GM12878 (cell line): ENCODE measurements around the gene HSPA4. TPM values are rescaled to one million over a fixed set of nuclear protein-coding genes. Genes with fewer than 3 reads are reported as not detected.

Source experiments
- ATAC-seq: fragments of 200-7000 bp; cut with Tn5 transposase; 3 replicates; pipeline ENCODE4 v1.9.1; 2020; ENCODE audit warnings: mild to moderate bottlenecking, moderate library complexity
- BruUV-seq: library from RNA; stranded (reverse); fragments of 400-500 nt; replicated peaks from 2 replicates; lab custom pipeline; 2021; lab: Mats Ljungman, UMichigan
- CTCF ChIA-PET: fragments of 300-600 bp; sonication (Branson Sonifier 250); formaldehyde crosslinking; extraction: SDS; loops from one replicate; lab custom pipeline; 2021; ENCODE audit warnings: inconsistent platforms; lab: Yijun Ruan, JAX
- POLR2A ChIA-PET: fragments of 350-600 bp; formaldehyde crosslinking; extraction: SDS; loops from one replicate; lab custom pipeline; 2021; ENCODE audit warnings: inconsistent platforms; lab: Charles Lee
- RAD21 ChIA-PET: fragments of 300-600 bp; sonication (Branson Sonifier 250); formaldehyde crosslinking; loops from one replicate; lab custom pipeline; 2023; ENCODE audit warnings: antibody characterized with exemption; ENCODE audit not compliant: unreplicated experiment; lab: Charles Lee
- SMC1A ChIA-PET: fragments of 300-600 bp; sonication (Branson Sonifier 250); formaldehyde crosslinking; loops from one replicate; lab custom pipeline; 2023; ENCODE audit not compliant: unreplicated experiment, uncharacterized antibody; lab: Charles Lee
- DNase-seq: peaks from one replicate; pipeline ENCODE4 v3.0.0-alpha.2; 2011; ENCODE audit warnings: low read depth, low spot score
- FAIRE-seq: peaks from 3 replicates; lab custom pipeline; 2011; peaks lifted over from hg19 to GRCh38; lab: Jason Lieb, UNC
- H2AFZ ChIP-seq: 2 replicates; pipeline ENCODE4 v1.6.0; 2011; ENCODE audit warnings: low read depth, low read length, control low read depth; ENCODE audit not compliant: control insufficient read depth
- H3K27ac ChIP-seq: 2 replicates; pipeline ENCODE4 v1.5.1; 2011; ENCODE audit warnings: control low read depth; ENCODE audit not compliant: control insufficient read depth, insufficient read depth
- H3K27me3 ChIP-seq, 2 experiments: replicated peaks in 1 of 2; 2 replicates each; pipeline versions ENCODE4 v1.6.0 to v1.6.1; 2011; ENCODE audit warnings: low read length in 1 of 2; ENCODE audit not compliant: control insufficient read depth in 2 of 2, insufficient read depth in 2 of 2
- H3K36me3 ChIP-seq, 2 experiments: 2 replicates each; pipeline ENCODE4 v1.5.1; 2011; ENCODE audit warnings: low read length in 1 of 2; ENCODE audit not compliant: control insufficient read depth in 2 of 2, insufficient read depth in 2 of 2
- H3K4me1 ChIP-seq: 2 replicates; pipeline ENCODE4 v1.6.1; 2011; ENCODE audit warnings: mild to moderate bottlenecking, low read length, moderate library complexity, mixed read lengths; ENCODE audit not compliant: control insufficient read depth, insufficient read depth
- H3K4me2 ChIP-seq: 2 replicates; pipeline ENCODE4 v1.6.0; 2011; ENCODE audit warnings: control low read depth; ENCODE audit not compliant: control insufficient read depth, insufficient read depth
- H3K4me3 ChIP-seq: fragments of 200-600 bp; sonication (generic); 2 replicates; pipeline ENCODE4 v1.5.1; 2016
- H3K79me2 ChIP-seq: 2 replicates; pipeline ENCODE4 v1.6.0; 2011; ENCODE audit warnings: low read length; ENCODE audit not compliant: control insufficient read depth, insufficient read depth
- H3K9ac ChIP-seq: 2 replicates; pipeline ENCODE4 v1.8.0; 2011; ENCODE audit warnings: low read length, control low read depth, mixed read lengths; ENCODE audit not compliant: control insufficient read depth, insufficient read depth
- H3K9me3 ChIP-seq: replicated peaks from 3 replicates; pipeline ENCODE4 v1.5.1; 2011; ENCODE audit warnings: mild to moderate bottlenecking, low read length; ENCODE audit not compliant: control insufficient read depth, insufficient read depth
- H4K20me1 ChIP-seq: 2 replicates; pipeline ENCODE4 v1.6.0; 2011; ENCODE audit not compliant: control insufficient read depth, insufficient read depth
- GABPA ChIP-seq: IDR thresholded peaks from 2 replicates; pipeline ENCODE4 v1.6.1; 2014; ENCODE audit warnings: antibody characterized with exemption, low read depth, mild to moderate bottlenecking, inconsistent platforms
- IKZF2 ChIP-seq, 2 experiments: fragments of 450-650 bp; IDR thresholded peaks; 2 replicates each; pipeline ENCODE4 v1.6.1; 2017; ENCODE audit warnings: mild to moderate bottlenecking in 2 of 2, moderate library complexity in 2 of 2
- MXI1 ChIP-seq: fragments of 150-350 bp; IDR thresholded peaks from 2 replicates; pipeline ENCODE4 v1.6.1; 2011; ENCODE audit warnings: low read depth, mild to moderate bottlenecking, inconsistent platforms, low read length, improper control_type of control experiment
- NFYA ChIP-seq: IDR thresholded peaks from 2 replicates; pipeline ENCODE4 v1.6.1; 2011; ENCODE audit warnings: low read depth, mild to moderate bottlenecking, low read length, improper control_type of control experiment, borderline replicate concordance
- PAX8 ChIP-seq: fragments of 450-650 bp; IDR thresholded peaks from 2 replicates; pipeline ENCODE4 v1.6.1; 2017; ENCODE audit warnings: mild to moderate bottlenecking, moderate library complexity
- RB1 ChIP-seq: fragments of 450-650 bp; formaldehyde crosslinking; IDR thresholded peaks from 2 replicates; pipeline ENCODE4 v1.6.1; 2017; ENCODE audit warnings: mild to moderate bottlenecking, borderline replicate concordance
- RUNX3 ChIP-seq: IDR thresholded peaks from 2 replicates; pipeline ENCODE4 v1.6.1; 2012; ENCODE audit warnings: low read length, inconsistent platforms
- SPI1 ChIP-seq: IDR thresholded peaks from 2 replicates; pipeline ENCODE4 v1.6.1; 2011; ENCODE audit warnings: low read depth, mild to moderate bottlenecking, low read length, moderate library complexity, borderline replicate concordance; ENCODE audit not compliant: insufficient read depth
- WGBS: methylation state at CpG from one replicate; pipeline ENCODE4 v1.1.6; 2016; ENCODE audit warnings: low lambda C conversion rate; ENCODE audit not compliant: insufficient replicate concordance, insufficient coverage; ENCODE audit errors: missing lambda C conversion rate; 5-methylcytosine and 5-hydroxymethylcytosine counted together
- in situ Hi-C: fragments of 300-500 bp; cut with MboI; formaldehyde crosslinking; loops from 9 replicates; pipeline ENCODE4 v1.14.3; 2018; ENCODE audit warnings: mixed read lengths
- intact Hi-C: fragments of 100-400 bp; cut with micrococcal nuclease; formaldehyde crosslinking; loops from one replicate; pipeline ENCODE4 v1.14.2; 2022; ENCODE audit not compliant: unreplicated experiment
- polyA plus RNA-seq, 11 experiments: library from polyadenylated mRNA; depleted of rRNA in 4 of 11; unstranded in 6 of 11; stranded (reverse) in 5 of 11; fragments of >200 nt; fragmentation: Nextera tagmentation in 4 of 11; fragmentation: Illumina TruSeq in 1 of 11; extraction: Ambion mirVana in 4 of 11; extraction: Trizol in 1 of 11; gene quantifications; 1 replicate in 1 of 11; 2 replicates in 10 of 11; pipeline versions ENCODE4 v1.2.1 to v1.2.3, GENCODE V29; 2011 to 2016; ENCODE audit warnings: inconsistent platforms in 2 of 11, missing spikeins in 2 of 11, low read depth in 1 of 11
- total RNA-seq, 4 experiments: library from RNA; depleted of rRNA in 3 of 4; stranded (reverse); fragments of >200 nt in 3 of 4; fragmentation: Illumina TruSeq in 1 of 4; extraction: Trizol in 1 of 4; gene quantifications; 2 replicates each; pipeline versions ENCODE4 v1.2.1 to v1.2.3, GENCODE V29; 2013 to 2021
- TF ChIP-seq, protein P1 (sequence below): fragments of 450-650 bp; IDR thresholded peaks from 2 replicates; pipeline ENCODE4 v1.6.1; 2016; ENCODE audit warnings: mild to moderate bottlenecking
- TF ChIP-seq, protein P2 (sequence below): fragments of 450-650 bp; IDR thresholded peaks from 2 replicates; pipeline ENCODE4 v1.6.1; 2017; ENCODE audit warnings: mild to moderate bottlenecking, moderate library complexity
- TF ChIP-seq, protein P3 (sequence below): fragments of 450-650 bp; formaldehyde crosslinking; IDR thresholded peaks from 2 replicates; pipeline ENCODE4 v1.4.0; 2020; ENCODE audit warnings: mild to moderate bottlenecking, moderate library complexity

The HSPA4 gene
- total and polyA plus RNA-seq, 10 of the 15 experiments (the other 5 are each of a cell fraction or from before 2014, with no cell fraction given): 61.6 to 234 (median 116) TPM

DNA sequence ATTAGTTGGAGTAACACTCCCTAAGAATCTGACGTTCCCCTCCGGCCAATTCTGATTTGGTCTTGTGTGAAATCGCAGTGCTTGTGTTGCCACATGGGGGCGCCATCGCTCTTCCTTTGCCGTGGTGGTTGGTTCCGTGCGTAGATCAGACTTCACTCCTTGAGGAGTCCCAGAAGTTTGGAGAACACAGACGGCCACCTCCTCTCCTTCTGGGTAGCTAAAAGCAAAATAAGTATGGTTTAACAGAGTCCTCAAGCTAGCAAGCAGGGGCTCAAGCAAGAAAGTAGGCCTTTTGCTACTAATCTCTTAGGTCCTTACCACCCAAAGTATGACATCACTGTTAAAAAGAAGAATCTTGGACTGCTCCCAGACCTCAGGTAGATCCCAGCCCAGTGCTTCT lies 59.5 kb downstream of the HSPA4 start (continued):
- TF ChIP-seq, protein P1, sequence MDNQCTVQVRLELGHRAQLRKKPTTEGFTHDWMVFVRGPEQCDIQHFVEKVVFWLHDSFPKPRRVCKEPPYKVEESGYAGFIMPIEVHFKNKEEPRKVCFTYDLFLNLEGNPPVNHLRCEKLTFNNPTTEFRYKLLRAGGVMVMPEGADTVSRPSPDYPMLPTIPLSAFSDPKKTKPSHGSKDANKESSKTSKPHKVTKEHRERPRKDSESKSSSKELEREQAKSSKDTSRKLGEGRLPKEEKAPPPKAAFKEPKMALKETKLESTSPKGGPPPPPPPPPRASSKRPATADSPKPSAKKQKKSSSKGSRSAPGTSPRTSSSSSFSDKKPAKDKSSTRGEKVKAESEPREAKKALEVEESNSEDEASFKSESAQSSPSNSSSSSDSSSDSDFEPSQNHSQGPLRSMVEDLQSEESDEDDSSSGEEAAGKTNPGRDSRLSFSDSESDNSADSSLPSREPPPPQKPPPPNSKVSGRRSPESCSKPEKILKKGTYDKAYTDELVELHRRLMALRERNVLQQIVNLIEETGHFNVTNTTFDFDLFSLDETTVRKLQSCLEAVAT: no peak

DNA sequence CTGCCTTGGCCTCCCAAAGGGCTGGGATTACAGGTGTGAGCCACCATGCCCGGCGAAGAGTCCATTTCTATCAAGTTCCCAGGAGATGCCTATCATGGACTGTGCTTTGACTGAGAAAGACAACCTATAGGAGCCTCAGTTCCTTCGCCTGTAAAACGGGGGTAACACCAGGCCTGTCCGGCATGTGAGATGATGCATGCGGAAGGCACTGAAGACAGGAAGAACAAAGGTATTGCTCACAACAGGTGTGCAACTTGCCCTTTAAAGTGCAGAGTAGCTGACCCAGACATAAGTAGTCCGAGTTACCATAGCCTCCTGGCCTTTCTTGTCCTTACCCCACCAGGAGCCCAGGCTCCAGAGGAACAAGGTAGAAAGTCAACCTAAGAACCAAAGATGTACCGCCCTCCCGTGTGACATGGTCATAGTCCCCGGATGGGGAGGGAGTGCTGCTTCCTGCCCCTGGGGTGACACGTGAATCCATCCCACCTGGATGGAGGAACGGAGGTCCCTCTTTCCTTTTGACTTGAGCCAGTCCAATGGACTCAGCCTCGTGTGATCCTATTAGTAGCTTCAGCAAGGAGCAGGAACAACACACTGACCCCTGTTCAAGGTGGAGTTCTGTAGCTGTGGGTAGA lies 60.3 kb downstream of the HSPA4 start:
- Histone ChIP-seq H3K36me3 (no peaks in the 10 kb centered on the region), H3K4me3 (no peak overlapping the region), H4K20me1 (no peaks in the 10 kb centered on the region), H3K9me3 (no peaks in the 10 kb centered on the region), H3K27me3 (no peaks in the 10 kb centered on the region), H3K4me1 (peaks cover 6% of the 10 kb centered on the region), H3K9ac (no peak overlapping the region), H2AFZ (no peak overlapping the region), H3K4me2 (no peak overlapping the region), H3K27ac (no peak overlapping the region), H3K79me2 (no peaks in the 10 kb centered on the region)
- ATAC-seq (no peak), DNase-seq (no peak), FAIRE-seq (no peak)
- in situ Hi-C loops (loop anchor here (5.0 to 10.0 kb wide), 4 partner anchors 175 to 835 kb away; no protein-coding TSS in a partner anchor), intact Hi-C loops (loop anchor here (5.0 kb wide), 4 partner anchors 135 to 755 kb away; no protein-coding TSS in a partner anchor)
- WGBS: 65% methylated on average over 13 of the region's 13 CpGs
- CTCF ChIA-PET: interaction anchor here (0.6 to 3.3 kb wide), 17 partner anchors 7 to 876 kb away, joined by 3 to 26 read pairs (median 6); no protein-coding TSS in a partner anchor
- POLR2A ChIA-PET: interaction anchor here (0.7 kb wide), 1 partner anchor 203 kb away, joined by 4 read pairs; no protein-coding TSS in a partner anchor
- RAD21 ChIA-PET: interaction anchor here (1.0 to 4.6 kb wide), 12 partner anchors 8 to 348 kb away, joined by 3 to 38 read pairs (median 4); no protein-coding TSS in a partner anchor
- BruUV-seq: no TSS peak
- SMC1A ChIA-PET: interaction anchor here (1.0 to 4.1 kb wide), 10 partner anchors 7 to 311 kb away, joined by 3 to 24 read pairs (median 6); no protein-coding TSS in a partner anchor
- no peak for TF ChIP-seq RUNX3
- no peak for TF ChIP-seq NFYA
- no peak for TF ChIP-seq PAX8
- TF ChIP-seq RB1: no peak
- no peak for TF ChIP-seq SPI1
- TF ChIP-seq, protein P2, sequence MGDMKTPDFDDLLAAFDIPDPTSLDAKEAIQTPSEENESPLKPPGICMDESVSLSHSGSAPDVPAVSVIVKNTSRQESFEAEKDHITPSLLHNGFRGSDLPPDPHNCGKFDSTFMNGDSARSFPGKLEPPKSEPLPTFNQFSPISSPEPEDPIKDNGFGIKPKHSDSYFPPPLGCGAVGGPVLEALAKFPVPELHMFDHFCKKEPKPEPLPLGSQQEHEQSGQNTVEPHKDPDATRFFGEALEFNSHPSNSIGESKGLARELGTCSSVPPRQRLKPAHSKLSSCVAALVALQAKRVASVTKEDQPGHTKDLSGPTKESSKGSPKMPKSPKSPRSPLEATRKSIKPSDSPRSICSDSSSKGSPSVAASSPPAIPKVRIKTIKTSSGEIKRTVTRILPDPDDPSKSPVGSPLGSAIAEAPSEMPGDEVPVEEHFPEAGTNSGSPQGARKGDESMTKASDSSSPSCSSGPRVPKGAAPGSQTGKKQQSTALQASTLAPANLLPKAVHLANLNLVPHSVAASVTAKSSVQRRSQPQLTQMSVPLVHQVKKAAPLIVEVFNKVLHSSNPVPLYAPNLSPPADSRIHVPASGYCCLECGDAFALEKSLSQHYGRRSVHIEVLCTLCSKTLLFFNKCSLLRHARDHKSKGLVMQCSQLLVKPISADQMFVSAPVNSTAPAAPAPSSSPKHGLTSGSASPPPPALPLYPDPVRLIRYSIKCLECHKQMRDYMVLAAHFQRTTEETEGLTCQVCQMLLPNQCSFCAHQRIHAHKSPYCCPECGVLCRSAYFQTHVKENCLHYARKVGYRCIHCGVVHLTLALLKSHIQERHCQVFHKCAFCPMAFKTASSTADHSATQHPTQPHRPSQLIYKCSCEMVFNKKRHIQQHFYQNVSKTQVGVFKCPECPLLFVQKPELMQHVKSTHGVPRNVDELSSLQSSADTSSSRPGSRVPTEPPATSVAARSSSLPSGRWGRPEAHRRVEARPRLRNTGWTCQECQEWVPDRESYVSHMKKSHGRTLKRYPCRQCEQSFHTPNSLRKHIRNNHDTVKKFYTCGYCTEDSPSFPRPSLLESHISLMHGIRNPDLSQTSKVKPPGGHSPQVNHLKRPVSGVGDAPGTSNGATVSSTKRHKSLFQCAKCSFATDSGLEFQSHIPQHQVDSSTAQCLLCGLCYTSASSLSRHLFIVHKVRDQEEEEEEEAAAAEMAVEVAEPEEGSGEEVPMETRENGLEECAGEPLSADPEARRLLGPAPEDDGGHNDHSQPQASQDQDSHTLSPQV: no peak
- TF ChIP-seq MXI1: no peak
- TF ChIP-seq IKZF2 (IDR thresholded peaks at IDR 0.05): no peak
- TF ChIP-seq, protein P3, sequence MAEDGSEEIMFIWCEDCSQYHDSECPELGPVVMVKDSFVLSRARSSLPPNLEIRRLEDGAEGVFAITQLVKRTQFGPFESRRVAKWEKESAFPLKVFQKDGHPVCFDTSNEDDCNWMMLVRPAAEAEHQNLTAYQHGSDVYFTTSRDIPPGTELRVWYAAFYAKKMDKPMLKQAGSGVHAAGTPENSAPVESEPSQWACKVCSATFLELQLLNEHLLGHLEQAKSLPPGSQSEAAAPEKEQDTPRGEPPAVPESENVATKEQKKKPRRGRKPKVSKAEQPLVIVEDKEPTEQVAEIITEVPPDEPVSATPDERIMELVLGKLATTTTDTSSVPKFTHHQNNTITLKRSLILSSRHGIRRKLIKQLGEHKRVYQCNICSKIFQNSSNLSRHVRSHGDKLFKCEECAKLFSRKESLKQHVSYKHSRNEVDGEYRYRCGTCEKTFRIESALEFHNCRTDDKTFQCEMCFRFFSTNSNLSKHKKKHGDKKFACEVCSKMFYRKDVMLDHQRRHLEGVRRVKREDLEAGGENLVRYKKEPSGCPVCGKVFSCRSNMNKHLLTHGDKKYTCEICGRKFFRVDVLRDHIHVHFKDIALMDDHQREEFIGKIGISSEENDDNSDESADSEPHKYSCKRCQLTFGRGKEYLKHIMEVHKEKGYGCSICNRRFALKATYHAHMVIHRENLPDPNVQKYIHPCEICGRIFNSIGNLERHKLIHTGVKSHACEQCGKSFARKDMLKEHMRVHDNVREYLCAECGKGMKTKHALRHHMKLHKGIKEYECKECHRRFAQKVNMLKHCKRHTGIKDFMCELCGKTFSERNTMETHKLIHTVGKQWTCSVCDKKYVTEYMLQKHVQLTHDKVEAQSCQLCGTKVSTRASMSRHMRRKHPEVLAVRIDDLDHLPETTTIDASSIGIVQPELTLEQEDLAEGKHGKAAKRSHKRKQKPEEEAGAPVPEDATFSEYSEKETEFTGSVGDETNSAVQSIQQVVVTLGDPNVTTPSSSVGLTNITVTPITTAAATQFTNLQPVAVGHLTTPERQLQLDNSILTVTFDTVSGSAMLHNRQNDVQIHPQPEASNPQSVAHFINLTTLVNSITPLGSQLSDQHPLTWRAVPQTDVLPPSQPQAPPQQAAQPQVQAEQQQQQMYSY (CRISPR knock-in tag): no peak
- TF ChIP-seq GABPA: no peak
